ENCODE measurements around the gene SNRPF. TPM values are rescaled to one million over a fixed set of nuclear protein-coding genes. Genes with fewer than 3 reads are reported as not detected.

The SNRPF gene
- total RNA-seq = 3.4 and 4.0 TPM in 2 replicates

GRCh38 chr12:95858451-95859343, at the start of gene SNRPF:
Gene SNRPF, plus strand, starts transcription at chr12:95858952. Its CDS starts 122 bp downstream, at chr12:95859074.

Other genes with a start within 250 kb of the SNRPF start
- 19.6 and 43.8 TPM in 2 replicates for gene NTN4, start 68.2 kb upstream of the SNRPF start, total RNA-seq
- not detected in 2 replicates for gene CCDC38, start 83.7 kb downstream of the SNRPF start, total RNA-seq
- gene AMDHD1, start 84.4 kb downstream of the SNRPF start, total RNA-seq = under 0.01 TPM in 1 of 2 replicates, not detected in the other
- gene HAL, start 137.4 kb downstream of the SNRPF start, total RNA-seq = 0.12 and 0.16 TPM in 2 replicates
- 64.1 and 65.2 TPM in 2 replicates for gene LTA4H, start 176.6 kb downstream of the SNRPF start, total RNA-seq